Nephron progenitor cell (in vitro differentiated cells): ENCODE data around the gene MAST2.
"Not testable (repeated sequence)": the region's sequence is repeated elsewhere in the genome, so short reads cannot be mapped to it uniquely, and the experiment has no call there.

Experiments used
- DNase-seq: peaks from one replicate; pipeline ENCODE4 v3.0.0; 2021
- H3K27ac Mint-ChIP-seq: 2 replicates; pipeline ENCODE4 v1.8.0; 2021; ENCODE audit warnings: mild to moderate bottlenecking, moderate library complexity, mixed read lengths
- H3K27me3 Mint-ChIP-seq: 2 replicates; pipeline ENCODE4 v1.8.0; 2021; ENCODE audit warnings: mild to moderate bottlenecking, low read depth, mixed read lengths; ENCODE audit not compliant: poor library complexity
- H3K36me3 Mint-ChIP-seq: 2 replicates; pipeline ENCODE4 v1.8.0; 2021; ENCODE audit warnings: low read depth, mixed read lengths
- H3K4me1 Mint-ChIP-seq: 2 replicates; pipeline ENCODE4 v1.8.0; 2021; ENCODE audit warnings: mixed read lengths
- H3K4me3 Mint-ChIP-seq: 2 replicates; pipeline ENCODE4 v1.8.0; 2021; ENCODE audit warnings: mild to moderate bottlenecking, moderate library complexity, mixed read lengths
- H3K9me3 Mint-ChIP-seq: 2 replicates; pipeline ENCODE4 v1.8.0; 2021; ENCODE audit warnings: mild to moderate bottlenecking, moderate library complexity, mixed read lengths
- CTCF ChIP-seq: fragments of 200-600 bp; sonication (generic); IDR thresholded peaks from 2 replicates; pipeline ENCODE4 v1.5.0; 2021; ENCODE audit warnings: antibody characterized with exemption

The MAST2 gene

DNA sequence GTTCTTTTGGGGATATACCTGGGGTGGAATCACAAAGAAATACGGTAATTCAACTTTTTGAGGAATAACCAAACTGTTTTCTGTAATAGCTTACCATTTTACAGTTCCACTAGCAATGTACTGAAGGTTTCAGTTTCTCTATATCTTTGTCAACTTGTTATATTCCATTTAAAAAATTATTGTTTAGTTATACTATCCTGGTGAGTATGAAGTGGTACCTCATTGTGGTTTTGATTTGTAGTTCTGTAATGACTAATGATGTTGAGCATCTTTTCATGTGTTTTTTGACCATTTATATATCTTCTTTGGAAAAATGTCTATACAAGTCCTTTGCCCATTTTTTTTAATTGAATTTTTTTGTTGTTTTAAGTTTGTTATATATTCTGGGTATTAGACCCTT, 39.4 kb downstream of the MAST2 start:
- Mint-ChIP-seq H3K4me1 (no peaks in the 10 kb centered on the region), H3K9me3 (no peaks in the 10 kb centered on the region), H3K36me3 (peaks cover 23% of the 10 kb centered on the region), H3K27ac (no peak overlapping the region), H3K27me3 (peaks cover 3% of the 10 kb centered on the region), H3K4me3 (no peak overlapping the region)
- DNase-seq = no peak
- TF ChIP-seq CTCF = no peak

GRCh38 chr1:45843474-45843905, 40.1 kb downstream of the MAST2 start:
- DNase-seq = no peak
- H3K36me3 Mint-ChIP-seq = peaks cover 29% of the 10 kb centered on the region
- no peak for TF ChIP-seq CTCF
- no peak overlapping the region for H3K27ac Mint-ChIP-seq
- peaks cover 3% of the 10 kb centered on the region for H3K27me3 Mint-ChIP-seq
- H3K4me1 Mint-ChIP-seq = no peaks in the 10 kb centered on the region
- no peak overlapping the region for H3K4me3 Mint-ChIP-seq
- H3K9me3 Mint-ChIP-seq = peaks cover 7% of the 10 kb centered on the region

- Mint-ChIP-seq H3K9me3 (peaks cover 12% of the 10 kb centered on the region), H3K36me3 (peaks cover 30% of the 10 kb centered on the region)
- H3K4me3 Mint-ChIP-seq, H3K27ac Mint-ChIP-seq, DNase-seq, H3K27me3 Mint-ChIP-seq, H3K4me1 Mint-ChIP-seq: not testable (repeated sequence)
These were observed 40.6 kb downstream of the MAST2 start for GRCh38 chr1:45844000-45844399.

- H3K36me3 Mint-ChIP-seq = peaks cover 45% of the 10 kb centered on the region
- no peak for DNase-seq
- H3K27me3 Mint-ChIP-seq = peaks cover 3% of the 10 kb centered on the region
- H3K4me3 Mint-ChIP-seq = no peak overlapping the region
- no peak for TF ChIP-seq CTCF
- H3K9me3 Mint-ChIP-seq = peaks cover 34% of the 10 kb centered on the region
- no peak overlapping the region for H3K27ac Mint-ChIP-seq
- H3K4me1 Mint-ChIP-seq = no peaks in the 10 kb centered on the region
These were observed 43.5 kb downstream of the MAST2 start for GRCh38 chr1:45846931-45847330.

GRCh38 chr1:45848097-45848496, 44.7 kb downstream of the MAST2 start:
- DNase-seq = no peak
- no peak overlapping the region for H3K4me3 Mint-ChIP-seq
- peaks cover 45% of the 10 kb centered on the region for H3K36me3 Mint-ChIP-seq
- no peak overlapping the region for H3K27ac Mint-ChIP-seq
- no peaks in the 10 kb centered on the region for H3K4me1 Mint-ChIP-seq
- peaks cover 34% of the 10 kb centered on the region for H3K9me3 Mint-ChIP-seq
- peaks cover 3% of the 10 kb centered on the region for H3K27me3 Mint-ChIP-seq
- no peak for TF ChIP-seq CTCF

GRCh38 chr1:45848714-45849113, 45.3 kb downstream of the MAST2 start:
- Mint-ChIP-seq H3K27me3 (peaks cover 3% of the 10 kb centered on the region), H3K4me1 (no peaks in the 10 kb centered on the region), H3K27ac (no peak overlapping the region), H3K36me3 (peaks cover 45% of the 10 kb centered on the region), H3K4me3 (no peak overlapping the region), H3K9me3 (peaks cover 34% of the 10 kb centered on the region)
- DNase-seq = no peak
- no peak for TF ChIP-seq CTCF
